NCI-H2196 (cell line): ENCODE results near the gene TNFRSF25.
A peak's percentile ranks its signal among the peaks of the same experiment; 100 is the strongest.
"Not testable (repeated sequence)": the region's sequence is repeated elsewhere in the genome, so short reads cannot be mapped to it uniquely, and the experiment has no call there.

Source experiments
- DNase-seq: peaks from one replicate; lab custom pipeline; 2025; ENCODE audit not compliant: unreplicated experiment; lab: John Stamatoyannopoulos, UW

Gene TNFRSF25

DNA sequence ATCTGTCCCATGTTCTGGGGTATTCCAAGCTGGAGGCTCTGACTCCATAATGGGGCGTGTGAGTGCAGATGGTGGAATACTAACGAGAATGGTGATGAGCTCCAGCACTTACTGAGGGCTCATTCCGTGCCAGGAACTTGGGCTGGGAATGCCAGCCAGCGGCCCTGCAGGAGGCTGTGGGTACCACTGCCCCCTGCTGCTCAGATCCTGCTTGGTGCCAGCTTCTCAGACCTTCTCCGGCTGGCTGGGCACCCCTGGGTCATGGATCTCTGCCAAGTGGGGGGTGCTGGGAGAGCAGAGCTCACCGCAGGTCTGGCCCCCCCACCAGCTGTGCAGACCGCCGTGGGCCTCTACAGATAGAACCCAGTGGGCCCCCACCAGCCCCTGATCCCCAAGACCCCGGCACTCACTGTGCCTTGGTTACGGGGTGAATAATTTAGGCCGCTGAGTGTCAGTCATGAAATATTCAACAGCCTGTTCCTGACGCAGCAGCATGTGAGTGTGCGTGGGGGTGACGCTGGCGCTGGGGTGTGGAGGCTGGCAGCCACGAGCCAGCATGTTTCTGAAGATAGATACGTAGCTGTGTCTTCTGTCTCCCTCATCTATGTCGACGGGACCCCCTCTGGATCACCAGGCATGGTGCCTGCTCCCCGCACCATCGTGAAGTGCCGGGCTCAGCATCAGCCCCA lies 28.8 kb downstream of the TNFRSF25 start:
- DNase-seq, result peak; percentile 77

DNA sequence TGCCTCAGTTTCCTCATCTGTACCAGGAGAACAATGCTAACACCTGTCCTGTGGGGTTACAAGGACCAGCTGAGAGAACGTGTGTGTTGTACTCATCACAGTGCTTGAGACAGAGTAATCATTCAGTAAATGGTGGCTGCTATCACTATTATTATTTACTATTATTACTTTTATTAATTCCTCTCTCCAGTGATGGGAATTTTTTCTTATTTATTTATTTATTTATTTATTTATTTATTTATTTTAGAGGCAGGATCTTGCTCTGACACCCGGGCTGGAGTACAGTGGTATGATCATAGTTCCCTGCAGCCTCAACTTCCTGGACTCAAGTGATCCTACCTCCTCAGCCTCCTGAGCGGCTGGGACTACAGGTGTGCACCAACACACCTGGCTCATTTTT lies 29.7 kb downstream of the TNFRSF25 start:
- not testable (repeated sequence) for DNase-seq

DNA sequence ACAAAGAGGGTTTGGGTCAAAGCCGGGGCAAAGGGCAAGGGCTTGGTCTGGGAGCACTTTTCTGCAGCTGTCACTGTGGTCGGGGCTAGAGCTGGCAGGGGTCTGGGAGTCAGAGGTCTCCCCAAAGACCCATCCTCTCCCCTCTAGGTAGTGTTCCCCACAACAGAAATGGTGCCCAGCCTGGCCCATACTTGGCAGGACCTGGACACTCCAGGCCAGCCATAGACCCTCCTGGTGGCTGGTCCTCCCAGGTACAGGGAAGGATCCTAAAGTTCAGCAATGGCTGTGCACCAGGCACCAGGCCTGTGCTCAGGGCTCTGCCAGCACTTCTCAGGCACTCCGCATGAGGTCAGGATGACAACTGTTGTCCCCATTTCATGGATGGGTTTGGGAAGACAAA lies 30.4 kb downstream of the TNFRSF25 start:
- DNase-seq, result no peak

DNA sequence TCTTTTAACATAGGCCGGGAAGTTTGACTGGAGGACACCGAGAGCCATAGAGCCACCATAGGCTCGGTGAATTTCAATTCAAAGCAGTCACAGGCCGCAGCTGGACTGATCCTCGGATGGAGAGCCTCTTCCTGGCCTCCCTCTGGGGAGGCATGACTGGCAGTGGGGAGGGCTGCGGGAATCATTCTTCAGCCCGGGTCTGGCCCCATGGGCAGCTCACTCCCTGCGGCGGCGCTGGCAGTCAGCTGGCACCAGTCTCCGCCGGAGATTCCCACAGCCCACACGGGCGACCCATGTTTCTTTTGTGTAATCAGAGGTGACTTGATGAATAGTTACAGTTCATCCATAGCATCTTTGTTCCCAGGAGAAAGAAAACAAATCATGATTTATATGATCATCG lies 30.8 kb downstream of the TNFRSF25 start:
- DNase-seq, result no peak

DNA sequence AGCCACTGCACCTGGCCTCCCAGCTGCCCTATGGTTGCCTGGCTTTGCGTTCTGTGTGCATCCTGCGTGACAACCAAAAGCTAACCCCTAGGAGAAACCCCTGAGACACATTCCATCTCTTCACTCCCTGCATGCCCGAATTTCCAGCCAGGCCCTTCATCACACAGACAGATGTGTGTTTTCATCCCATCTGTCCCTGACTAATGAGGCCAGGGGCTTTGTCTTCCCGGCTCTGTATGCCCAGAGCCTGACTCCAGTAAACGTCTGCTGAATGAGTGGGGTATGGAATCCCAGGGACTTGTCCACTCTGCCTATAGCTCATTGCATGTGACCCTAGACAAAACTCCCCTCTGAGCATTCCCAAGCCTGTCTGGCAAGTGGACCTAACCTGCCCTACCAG lies 31.8 kb downstream of the TNFRSF25 start:
- DNase-seq, result no peak

DNA sequence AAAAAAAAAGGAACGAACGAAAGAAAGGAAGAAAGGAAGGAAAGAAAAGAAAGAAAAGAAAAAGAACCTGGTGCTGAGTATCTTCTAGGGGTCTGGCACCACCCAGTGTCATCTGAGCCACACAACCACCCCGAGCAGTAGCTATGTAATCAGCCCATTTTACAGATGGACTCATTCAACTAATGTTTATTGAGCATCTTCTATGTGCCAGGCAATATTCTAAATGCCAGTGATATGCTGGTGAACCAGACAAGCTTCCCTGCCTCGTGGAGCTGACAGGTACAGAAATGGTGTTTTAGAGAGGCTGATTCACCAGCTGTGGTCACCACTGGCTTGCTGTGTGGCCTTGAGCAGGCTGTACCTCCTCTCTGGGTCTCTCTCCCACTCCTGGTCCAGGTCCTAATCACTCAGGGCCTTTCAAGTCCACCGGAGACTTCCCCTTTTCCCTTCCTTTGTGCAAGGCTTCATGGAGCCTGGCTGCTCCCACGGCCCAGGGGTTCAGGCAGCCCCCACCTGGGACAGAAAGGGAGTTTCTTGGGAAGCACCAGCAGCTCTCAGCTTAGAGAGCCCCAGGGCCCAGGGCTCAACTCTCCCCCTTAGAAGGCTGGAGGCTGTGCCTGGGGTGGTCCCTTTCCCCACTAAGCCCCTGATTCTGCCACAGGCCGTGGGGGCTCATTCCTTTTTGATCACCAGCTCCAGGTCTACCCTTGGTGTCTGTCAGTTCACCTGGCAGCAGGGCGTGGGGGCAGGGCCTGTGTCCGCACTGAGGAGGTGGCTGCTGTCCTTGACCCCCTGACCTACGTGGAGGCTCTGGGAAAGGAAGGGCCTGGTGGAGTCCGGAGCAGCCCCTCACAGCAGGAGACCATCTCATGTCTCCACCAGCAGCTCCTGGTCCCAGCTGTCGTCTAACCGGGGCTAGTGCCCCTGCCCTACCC lies 34.1 kb downstream of the TNFRSF25 start:
- not testable (repeated sequence) for DNase-seq

DNA sequence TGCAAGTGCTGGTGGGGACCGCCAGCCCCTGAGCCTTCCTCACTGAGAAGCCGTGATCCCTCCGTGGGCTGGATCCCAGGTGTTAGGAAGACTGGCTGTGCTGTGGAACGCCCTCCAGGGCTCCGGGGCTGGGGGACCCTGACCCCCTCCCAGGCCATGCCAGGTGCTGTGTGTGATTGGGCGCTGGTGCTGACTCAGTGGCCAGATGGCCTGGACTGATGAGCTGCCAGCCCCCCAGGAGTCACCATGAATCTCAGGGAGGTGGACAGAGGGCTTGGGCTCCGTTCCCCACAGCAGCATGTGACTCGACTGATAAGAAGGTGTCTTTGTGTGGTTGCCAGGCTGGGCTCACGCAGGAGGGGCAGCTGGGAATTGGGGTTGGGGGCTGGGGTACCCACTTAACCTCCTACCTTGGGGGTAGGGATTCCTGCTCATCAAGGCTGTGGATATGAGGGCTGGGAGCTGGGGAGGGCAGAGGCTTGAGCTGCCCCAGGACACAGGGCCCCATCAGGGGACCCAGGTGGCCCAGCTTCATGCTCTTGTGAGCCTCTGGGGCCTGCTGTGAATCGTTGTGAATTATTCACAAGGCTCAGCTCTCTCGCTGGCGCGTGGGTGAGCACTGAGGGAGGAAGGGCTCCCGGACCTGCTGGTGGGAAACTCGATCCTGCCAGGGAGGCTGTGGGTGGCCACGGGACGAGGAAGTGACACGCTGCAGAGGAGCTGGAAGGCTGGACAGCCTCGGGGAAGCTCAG lies 36.1 kb downstream of the TNFRSF25 start:
- peak; percentile 24 for DNase-seq

DNA sequence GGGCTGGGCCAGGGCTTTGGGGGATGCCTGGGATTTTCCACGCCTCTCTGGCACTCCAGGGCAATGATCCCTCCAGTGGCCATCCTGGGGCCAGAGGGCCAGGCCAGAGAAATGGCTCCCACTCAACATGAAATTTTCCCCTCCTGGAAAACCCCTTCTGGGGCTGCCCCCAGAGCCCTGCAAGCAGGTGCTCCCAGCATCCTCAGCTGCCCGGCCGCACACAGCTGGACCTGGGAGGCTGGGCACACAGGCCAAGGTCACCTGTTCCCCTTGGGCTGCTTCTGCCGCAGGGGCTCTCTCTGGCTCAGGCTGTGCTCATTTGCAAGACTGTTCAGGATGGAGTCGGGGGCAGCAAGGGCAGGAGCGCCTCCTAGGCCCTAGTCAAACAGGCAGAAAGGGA lies 37.5 kb downstream of the TNFRSF25 start:
- DNase-seq, result not testable (repeated sequence)

DNA sequence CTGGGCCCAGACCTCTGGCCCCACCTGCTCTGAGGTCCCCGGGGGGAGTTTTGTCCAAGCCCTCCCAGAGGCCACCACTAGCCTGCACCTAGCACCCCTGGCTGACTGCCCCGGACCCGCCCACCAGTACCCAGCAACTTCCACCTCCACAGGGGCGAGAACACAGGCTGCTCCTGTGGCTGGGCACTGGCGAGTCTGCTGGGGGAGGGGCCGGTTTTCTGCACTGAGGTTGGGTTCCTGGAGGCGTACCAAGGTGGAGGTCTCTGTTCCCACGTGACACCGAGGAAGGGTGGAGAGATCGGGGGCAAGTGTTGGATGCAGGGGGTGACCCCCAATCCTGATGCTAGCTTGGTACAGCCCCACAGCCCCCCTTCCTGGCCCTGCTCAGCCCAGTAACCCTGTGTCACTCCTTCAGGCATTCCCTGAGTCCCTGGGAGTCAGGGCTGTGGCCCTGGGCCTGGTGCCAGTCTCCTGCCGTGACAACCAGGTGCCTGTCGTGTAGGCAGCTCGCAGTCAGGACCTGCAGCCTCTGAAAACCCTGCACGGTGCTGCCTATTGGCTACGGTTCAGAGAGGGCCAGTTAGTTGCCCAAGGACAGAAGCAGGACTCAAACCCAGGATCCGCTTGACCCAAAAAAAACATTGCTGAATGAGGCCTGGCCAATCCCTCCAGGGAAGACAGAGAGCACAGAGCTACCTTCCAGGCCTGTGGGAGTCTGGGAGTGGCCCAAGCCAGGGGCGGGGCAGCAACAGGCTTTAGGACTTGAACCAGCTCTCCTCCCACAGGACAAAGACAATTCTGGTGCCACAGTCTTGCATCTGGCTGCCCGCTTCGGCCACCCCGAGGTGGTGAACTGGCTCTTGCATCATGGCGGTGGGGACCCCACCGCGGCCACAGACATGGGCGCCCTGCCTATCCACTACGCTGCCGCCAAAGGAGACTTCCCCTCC lies 38.3 kb downstream of the TNFRSF25 start:
- peak; percentile 35 for DNase-seq

DNA sequence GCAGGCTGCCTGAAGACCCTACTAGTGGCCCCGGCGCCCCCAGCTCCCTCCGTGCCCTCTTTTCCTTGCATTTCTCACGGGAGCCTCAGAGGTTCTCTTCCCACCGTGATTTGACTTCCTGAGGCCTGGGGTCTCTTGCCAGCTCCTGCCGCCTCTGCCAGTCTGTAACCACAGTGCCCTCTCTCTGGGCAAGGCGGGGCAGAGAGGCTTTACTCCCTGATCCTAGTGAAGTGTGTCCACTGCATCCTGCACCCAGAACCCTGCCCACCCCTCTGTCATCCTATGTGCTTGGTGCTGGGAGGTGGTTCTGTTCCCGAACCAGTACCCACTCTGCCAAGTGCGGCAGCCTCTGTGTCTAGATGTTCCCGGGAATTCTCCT lies 39.0 kb downstream of the TNFRSF25 start:
- no peak for DNase-seq

DNA sequence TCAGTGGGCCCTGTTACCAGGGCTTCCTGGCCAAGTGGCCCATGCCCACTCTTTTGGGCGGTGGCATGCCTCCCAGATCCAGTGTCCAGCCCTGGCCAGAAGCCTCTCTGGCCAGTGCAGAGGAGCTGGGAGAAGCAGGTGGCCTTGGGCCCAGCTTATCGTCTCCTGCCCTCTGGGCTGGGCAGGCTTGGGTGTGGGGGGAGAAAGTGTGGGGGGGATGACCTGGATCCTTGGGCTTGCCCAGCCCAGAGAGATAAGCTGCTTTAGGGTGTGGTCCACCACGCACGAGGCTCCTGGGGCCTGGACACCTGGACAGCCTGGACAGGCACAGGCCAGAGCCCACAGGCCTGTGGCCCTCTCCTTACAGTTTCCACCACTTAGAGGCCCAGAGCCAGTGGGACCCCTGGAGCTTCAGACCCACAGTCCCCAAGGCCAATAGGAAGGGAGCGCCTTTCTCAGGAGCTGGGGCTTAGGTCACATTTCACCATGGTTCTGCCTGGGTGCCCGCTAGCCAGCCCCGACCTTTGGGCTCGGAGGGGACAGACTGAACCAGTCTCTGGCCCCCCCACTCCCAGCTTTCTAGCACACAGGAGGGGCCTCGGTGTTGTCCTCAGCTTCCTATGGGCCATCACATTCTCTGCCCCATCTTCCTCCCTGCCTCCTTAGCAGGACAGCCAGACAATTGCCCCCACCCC lies 39.5 kb downstream of the TNFRSF25 start:
- DNase-seq, result no peak

DNA sequence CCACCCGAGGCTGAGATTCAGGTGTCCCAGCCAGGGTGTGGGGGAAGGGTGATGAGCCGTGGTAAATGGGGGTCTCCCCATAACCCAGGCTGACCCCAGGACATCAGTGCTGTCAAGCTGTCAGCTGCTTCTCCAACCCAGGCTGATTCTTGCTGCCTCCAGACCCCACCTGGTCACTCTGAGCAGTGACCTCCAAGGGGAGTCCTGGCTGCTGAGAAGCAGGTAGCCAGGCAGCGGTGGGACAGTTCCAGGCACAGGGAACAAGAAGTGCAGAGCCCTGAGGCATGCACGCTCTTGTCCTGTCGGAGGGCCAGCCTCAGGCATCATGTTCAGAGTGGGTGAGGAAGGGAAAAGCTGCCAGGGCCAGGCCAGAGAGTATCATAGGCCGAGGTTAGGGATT lies 40.3 kb downstream of the TNFRSF25 start:
- DNase-seq, result no peak

DNA sequence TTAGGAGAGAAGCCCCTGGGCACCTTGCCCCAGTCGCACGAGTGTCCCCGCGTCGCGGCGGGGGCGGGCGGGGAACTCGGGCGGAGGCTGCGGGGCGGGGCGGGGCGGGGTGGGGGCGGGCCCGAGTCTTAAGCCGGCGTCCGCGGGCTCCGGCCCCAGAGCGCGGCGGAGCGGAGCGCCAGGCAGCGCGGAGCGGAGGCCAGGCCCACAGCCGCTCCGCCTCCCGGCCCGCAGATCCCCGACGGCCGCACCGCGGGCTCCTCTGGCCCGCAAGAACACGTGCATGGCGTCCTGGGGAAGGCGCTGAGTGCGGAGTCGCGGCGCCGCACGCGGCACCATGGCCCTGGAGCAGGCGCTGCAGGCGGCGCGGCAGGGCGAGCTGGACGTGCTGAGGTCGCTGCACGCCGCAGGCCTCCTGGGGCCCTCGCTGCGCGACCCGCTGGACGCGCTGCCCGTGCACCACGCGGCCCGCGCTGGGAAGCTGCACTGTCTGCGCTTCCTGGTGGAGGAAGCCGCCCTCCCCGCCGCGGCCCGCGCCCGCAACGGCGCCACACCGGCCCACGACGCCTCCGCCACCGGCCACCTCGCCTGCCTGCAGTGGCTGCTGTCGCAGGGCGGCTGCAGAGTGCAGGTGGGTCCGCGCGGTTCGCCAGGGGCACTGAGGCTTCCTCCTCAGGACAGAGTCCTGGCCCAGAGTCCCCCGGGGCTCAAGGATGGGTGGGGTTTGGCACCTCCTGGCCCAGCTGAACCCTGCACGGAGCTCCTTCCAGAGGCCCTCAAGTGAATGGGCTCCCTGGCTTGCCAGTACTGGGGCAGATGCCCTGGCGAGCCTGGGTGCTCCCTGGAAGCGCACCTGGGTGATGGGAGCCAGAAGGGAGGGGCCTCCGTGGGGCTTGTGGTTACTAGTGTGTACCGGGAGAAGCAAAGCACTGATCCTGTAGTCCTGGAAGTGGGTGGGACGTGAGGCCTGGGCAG lies 41.1 kb downstream of the TNFRSF25 start, which contains the start of gene ESPN:
TSS of gene ESPN (plus strand) at position 158 of the 975 bp plus-strand sequence. CDS start at position 338, 180 bp downstream.
- DNase-seq, result no peak

DNA sequence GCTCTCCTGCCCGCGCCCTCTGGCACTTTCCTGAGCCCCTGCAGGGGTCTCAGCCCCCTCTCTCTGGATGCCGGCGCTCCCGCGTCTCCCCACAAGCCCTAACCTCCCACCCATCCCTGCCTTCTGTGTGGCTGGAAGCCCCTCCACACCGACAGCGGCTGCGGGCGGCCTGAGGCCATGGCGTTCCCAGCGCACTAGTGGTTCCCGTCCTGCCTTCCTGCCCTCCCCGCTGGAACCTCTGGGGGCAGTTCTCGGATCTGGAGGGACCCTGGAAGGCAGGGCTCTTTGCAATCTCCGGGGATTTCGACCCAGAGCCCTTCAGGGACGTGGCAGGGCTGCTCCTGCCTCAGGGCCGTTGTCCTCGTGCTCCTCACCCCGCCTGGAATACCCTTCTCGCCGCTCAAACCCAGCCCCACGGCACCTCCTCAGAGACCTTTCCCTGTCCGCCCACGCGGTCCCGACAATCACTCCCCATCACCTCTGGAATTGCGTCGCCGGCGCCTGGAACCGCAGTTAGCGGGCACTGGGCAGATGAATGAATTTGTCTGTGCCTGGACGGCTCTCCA lies 41.9 kb downstream of the TNFRSF25 start:
- no peak for DNase-seq

DNA sequence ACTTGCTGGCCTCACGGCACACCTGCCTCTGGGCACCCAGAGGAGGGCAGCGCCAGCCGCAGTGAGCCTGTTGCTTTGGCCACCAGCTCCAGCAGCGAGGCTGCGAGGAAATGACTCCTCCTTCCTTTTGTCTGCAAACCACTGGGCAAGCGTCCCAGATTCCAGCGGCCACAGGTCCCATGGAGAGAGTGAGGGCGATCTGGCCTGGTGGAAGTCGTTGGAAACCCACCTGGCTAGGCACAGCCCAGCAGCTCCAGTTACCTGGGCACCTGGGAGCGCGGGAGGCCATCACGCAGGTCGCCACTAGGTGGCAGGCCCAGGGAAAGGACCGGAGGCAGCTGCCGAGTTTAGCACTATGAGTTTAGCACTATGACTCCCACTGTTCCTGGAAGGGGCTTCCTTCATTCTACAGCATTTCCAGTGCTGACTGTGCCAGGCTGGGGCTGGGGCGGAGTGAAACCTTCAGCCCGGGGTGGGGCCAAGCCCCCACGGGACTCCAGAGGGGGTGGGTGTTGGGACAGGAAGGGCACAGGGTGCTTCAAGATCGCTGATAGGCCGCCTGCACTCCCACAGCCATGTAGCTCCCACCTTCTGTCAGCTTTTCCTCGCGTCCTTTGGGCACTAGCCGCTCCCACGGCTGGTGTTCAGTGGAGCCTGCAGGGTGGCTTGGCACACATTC lies 42.5 kb downstream of the TNFRSF25 start:
- peak; percentile 97 for DNase-seq

DNA sequence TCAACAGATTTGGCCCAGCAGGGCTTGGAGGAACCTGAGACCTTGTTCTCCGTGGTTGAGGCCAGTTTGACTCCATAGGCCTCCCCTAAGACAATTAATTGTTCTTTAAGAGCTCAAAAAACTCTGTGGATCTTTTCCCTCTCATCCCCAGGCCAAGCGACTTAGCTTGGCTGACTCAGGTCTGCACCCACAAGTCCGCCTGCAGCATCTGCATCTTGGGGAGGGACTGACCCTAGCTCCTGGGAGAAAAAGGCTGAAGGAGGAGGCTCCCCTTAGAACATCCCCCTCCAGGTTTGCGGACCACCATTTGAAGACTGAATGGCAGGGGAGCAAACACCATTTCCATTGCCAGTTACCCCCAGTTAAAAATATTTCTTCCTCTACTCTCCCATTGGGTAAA lies 44.7 kb downstream of the TNFRSF25 start:
- DNase-seq, result no peak

DNA sequence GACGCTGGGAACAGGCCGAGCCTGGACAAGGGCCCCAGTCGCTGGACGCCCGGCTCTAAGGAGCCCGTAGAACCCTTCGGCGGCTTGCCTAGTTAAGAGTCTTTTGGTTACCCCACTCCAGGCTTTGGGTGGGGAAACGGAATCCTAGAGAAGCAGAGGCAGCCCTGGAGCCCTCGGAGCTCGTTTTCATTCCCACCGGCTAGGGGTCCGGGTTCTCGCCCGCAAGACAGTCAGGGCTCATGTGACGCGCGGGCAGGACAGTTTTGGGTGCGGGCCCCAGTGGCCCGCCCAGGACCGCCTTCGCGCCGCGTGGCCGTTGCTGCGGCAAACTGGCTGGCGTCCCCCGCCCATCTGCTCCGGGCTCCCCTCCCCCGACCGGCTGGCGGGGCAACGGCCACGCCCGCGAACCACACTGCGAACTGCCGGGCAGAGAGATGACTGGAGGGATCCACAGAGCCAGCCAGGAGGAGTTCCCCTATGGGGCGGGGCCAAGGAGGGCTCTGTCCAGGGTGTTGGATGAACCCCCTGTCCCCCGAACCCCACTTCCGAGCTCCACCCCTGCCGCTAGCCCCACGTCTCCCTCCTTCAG lies 45.4 kb downstream of the TNFRSF25 start:
- DNase-seq, result no peak
